NCI-H460 (cell line): Measurements from ENCODE around the gene ITGB2. TPM values are rescaled to one million over a fixed set of nuclear protein-coding genes. Genes with fewer than 3 reads are reported as not detected.

ENCODE experiments used
- DNase-seq: peaks from one replicate; pipeline ENCODE4 v3.0.0-alpha.2; 2016; ENCODE audit warnings: low read depth; ENCODE audit errors: extremely low read depth
- polyA plus RNA-seq: library from polyadenylated mRNA; depleted of rRNA; stranded (reverse); fragments of >200 nt; gene quantifications from 2 replicates; pipeline ENCODE4 v1.2.3, GENCODE V29; 2014; cell fraction: nucleus; rRNA removed
- total RNA-seq: library from RNA; depleted of rRNA; stranded (reverse); fragments of >200 nt; shearing (Covaris generic); gene quantifications from 2 replicates; pipeline ENCODE4 v1.2.3, GENCODE V29; 2014; rRNA removed

Gene ITGB2
- 0.84 and 0.92 TPM in 2 replicates for total RNA-seq
- 0.88 and 3.6 TPM in 2 replicates for polyA plus RNA-seq

GRCh38 chr21:44920694-44921604, at the start of gene ITGB2:
TSS of gene ITGB2 (minus strand) at chr21:44920899. CDS start at chr21:44910782, 10,117 bp downstream.
- DNase-seq: no peak

DNA sequence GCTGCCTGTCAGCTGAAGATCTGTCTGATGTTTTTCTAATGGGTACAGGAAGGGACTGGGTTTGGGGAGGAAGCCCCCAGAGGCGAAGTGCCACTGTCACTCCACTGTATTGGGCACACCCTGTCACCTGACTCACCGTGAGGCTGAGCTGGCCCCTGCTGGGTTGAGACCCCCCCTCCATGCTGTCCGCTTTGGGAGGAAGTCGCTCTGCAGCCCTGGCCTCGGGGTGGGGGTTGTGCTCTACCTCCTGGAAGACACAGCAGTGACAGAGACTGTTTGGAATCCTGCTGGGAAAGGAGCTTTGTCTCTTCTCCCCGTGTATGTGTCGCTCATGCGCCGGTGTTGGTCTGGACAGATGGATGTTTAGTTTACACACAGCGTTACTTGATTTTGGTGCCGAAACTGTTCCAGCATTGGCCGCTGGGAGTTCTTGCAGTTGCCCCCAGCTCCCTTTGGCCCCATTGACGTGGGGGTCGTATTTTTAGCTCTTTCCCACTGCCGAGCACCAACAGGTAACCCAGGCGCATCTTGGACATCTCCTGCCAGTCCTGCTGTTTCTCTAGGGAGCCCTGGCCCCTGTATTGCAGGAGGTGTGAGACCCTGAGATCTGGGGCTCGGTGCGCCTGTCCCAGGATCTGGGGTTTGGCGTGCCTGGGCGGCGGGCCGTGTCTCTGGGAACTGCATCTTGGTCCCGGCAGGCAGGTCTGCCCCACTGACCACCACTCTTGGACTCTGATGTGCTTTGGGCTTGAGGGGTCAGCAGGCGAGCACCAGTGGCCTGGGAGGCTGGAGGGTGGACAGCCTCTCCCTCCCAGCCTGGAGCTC, 49.4 kb upstream of the ITGB2 start:
- DNase-seq: no peak

- DNase-seq: no peak
Measured at GRCh38 chr21:44969066-44969670, 48.5 kb upstream of the ITGB2 start.

DNA sequence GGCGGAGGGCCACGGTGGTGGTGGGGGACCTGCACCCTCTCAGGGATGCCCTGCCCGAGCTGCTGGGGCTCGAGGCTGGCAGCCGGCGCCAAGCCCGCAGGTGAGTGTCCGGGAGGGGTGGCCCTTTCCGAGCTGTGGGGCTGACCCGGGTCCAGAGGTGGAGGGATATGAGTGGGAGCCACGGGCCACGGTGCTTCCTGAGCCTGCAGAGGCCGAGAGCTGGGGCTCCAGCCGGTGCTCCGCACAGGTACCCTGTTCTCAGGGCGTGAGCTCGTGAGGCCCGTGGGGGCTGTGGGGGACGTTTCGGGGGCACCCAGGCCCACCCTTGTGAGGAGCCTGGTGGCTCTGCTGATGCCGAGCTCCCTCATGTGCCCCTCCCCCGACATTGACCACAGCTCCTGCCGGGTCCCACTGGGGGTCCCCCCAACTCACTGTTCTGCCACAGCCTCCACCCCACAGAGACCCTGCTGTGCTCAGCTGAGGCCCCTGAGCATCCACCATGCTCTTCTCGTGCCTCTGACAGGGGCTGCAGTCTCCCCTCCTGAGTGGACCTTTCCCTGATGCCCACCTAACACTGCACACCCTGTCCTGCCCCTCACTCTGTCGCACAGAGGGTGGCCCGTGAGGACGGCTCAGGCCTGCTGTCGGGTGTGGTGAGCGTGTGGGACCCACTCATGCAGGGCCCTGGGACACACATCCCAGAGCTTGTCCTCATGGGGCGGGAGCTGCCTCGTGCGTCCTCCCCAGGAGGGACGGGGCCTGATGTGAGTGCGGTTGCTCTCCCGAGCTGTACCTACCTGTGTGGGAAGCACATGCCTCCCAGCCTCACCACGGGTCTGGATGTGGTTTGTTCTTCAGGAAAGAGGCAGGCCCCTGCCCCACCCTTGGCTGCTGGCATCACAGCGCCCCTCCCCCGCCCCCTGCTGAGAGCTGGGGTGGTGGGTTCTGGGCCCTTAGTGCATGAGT, 46.7 kb upstream of the ITGB2 start:
- no peak for DNase-seq

DNA sequence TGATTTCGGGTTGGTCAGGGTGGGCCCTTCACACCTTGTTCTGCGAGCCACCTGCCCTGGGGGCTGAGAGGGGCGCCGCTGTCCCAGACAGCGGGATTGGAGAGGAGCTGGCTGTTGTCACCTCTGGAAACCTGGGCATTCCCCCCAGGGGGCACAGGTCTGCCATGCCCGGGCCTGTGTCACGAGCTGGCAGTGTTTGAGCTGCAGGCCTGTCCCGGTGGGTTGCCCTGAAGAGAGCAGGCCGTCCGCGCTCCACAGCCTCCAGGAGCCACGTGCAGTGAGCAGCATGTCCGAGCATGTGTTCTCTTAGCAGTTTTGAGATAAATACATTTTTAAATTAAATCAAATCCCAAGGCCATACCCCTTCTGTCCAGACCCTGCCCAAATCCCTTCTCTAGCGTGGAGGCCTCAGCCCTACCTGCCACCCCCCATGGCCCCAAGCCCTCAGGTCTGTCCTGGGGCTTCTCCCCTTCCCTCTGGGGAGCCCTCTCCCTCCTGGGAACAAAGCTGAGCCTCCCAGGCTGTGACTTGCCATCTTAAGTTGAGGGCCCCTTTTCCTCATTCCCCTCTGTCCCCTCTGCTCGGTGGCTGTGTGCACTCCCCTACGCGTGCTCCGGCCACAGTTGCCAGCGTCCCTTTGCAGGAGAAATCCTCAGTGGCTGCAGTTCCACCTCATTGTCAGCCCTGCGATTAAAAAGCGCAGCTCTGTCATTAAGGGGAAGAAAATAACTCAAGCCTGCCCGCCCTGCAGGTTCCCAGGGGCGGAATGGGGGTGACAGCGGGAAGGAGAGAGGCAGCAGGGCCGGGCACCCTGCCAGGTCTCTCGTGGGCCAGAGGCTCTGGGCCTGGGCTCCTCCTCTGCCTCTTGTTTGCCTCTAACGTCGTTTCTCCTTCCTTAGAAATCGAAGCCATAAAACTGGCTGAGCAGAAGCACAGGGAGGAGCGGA, 45.7 kb upstream of the ITGB2 start:
- no peak for DNase-seq

DNA sequence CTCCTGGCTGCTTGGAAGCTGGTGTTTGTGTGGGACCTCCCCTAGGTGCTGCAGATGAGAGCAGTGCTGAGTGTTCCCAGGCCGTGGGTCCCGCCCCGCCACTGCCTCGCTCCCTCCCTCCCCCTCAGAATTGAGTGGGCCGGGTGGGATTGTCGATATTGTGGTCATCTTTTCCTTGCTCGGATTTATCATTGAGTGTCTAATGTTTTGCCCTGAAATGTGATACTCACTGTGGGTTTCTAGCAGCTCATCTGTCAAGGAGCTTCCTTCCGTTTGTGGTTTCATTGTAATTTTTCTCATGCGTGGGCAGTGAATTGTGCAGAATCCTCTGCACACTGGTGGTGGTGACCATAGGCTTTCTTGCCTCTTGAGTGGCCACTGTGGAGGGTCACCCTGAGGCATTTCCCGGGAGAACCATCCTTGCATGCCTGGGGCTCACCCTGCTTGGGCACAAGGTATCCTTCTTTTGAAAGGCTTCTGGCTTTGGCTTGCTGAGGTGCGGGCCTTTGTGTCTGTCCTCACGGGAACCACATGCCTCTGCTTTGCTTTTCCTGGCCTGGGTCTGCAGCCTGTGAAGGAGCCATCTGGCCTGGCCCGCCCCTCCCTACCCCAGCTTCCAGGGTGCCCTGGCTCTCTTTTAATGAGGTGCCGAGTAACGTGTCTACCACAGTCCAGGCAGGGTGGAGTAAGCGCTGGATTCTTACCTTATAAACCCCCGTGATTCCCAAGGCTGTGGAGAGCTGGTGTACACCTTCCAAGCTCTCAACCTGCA, 44.7 kb upstream of the ITGB2 start:
- no peak for DNase-seq

- no peak for DNase-seq
Measured at GRCh38 chr21:44964381-44964780, 43.7 kb upstream of the ITGB2 start.

DNA sequence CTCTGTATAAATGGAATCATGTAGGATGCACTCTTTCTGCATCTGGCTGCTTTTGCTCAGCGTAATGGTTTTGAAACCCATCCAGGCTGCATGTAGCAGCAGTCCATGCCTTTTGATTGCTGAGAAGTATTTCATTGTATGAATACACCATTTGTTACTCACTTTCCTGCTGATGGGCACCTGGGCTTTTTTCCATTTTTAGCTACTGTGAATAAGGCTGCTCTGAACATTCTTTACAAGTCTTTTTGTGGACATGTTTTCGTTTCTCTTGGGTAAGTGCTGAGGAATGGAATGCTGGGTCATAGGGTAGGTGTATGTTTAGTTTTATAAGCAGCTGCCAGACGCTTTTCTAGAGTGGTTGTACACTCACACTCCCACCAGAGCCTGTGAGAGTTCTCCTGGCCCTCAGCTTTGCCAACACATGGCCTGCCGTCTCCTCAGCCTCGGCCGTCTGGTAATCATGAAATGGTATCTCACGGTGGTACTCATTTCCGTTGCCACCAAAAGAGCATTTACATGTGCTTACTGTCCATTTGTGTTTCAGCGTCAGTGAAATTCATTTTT, 41.8 kb upstream of the ITGB2 start:
- DNase-seq: no peak

DNA sequence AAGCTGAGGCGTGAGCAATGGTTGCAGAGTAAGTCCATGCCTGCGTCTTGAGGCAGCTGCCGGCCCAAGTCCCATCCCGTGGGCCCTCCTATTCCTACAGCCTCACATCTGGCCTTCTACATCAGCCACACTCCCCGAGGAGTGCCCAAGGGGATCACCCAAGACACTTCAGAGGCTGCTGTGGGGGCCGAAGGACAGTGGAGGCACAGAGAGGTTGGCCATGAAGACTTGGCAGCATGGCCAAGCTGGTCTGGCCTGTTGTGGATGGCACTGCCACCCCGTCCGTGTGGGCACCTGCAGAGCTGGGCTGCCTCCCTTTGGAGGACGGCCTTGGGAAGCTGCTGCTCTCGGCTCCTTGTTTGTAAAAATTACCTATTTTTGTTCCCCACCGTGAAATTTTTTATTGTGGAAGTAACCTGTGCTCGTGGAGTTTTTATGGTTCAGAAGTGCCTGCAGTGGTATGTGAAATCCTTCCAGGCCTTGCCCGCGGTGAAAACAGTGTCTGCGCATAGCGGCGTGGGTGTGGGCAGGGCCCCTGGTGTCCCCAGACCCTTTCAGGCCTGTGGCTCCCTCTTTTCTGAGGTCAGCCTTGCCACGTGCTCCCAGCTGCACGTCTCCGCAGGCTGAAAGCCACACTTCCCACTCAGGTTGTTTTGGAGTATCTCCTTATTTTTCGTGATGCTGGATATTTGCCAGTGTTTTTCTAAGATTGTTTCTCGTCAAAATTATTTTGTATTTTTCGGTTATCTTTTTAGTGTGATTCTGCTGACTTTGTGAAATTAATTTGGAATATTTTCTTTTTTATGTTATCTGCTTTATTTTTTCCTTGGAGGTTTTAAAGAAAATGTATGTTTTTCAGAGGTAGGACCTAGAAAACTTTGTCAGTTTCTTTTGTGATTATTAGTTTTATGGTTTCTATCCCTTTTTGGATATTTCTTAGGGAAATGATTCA, 39.7 kb upstream of the ITGB2 start:
- DNase-seq: no peak

DNA sequence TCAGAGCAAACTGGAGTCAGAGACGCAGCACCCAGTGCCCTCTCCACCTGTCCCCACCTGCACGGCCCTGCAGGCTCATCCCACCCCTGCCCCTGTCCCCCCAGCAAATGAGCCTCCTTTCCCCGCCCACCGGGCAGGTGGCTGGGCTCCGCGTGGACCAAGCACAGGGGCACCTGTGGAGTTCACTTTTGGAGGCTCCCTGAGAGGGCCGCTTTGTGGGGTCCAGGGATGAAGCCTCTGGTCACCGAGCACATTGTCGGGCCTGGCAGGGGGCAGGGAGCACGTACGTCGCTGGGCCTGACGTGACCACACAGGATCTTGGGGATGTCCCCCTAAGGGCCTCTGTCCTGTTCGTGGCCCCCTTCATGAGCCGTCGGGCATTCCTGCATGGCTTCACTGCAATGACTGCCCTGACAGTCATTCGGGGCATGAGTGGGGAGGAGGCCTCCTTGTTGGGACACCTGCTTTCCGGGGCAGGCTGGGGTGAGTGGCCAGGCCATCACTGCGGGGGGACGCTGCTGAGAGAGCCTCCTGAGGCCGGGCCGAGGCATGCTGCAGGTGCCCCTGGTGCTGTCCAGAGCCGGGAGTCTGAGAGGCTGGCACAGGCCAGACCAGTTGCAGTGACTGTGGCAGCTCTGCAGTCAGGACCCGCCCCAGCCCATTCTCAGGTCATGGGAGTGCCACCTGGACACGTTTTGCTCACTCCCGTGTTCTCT, 38.8 kb upstream of the ITGB2 start:
- DNase-seq: no peak

DNA sequence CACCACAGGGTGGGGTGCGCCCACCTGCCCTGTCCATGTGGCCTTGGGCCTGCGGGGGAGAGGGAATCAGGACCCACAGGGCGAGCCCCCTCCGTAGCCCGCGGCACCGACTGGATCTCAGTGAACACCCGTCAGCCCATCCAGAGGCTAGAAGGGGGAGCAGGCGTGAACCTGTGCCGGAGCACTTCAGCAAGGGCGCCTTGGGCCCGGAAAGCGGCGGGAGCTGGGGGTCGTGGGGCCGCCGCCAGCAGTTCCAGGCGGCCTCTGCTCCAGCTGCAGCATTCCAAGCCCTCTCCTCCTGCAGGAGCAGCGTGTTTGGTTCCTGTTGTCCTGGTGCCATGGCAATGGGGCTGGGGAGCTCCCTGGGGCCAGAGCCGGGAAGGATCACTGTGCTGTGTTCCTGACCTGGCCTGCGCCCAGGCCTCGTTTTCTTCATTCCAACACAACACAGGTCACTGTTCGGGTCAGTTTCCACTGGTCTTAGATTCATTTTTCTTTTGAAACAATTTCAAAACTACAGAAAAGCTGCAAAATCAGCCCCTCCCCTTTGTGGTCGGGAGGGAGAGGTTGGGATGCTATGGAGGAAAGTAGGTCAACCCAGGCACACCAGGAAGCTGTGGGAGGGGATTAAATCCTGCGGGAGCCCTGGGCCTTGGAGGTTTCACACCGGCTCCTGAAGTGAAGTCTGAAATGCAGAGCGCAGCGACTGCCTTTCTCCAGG, 37.9 kb upstream of the ITGB2 start:
- no peak for DNase-seq

DNA sequence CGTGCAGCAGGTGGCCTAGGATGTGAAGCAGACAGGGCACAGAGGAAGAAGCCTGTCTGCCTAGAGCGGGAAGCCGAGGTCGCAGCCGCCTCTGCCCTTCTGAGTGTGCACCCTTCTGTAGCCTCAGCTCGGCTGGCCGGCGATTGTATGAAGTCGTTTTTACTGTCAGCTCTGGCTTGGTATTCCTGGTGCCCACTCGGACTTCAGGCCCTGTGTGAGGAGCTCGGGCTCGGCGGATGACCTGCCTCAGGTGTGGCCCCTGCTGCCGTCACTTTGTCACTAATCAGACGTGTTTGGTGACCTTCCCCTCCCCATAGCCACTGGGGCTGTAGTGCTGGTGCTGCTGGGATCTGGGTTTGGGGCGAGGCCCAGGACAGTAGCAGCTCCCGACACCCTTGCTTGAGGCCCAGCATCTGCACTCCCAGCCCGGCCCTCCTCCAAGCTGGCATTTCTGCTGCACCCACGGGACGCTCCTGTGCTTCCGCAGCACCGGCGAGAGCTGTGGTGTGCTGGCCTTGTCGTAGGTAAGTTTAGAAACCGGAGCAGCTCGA, 37.3 kb upstream of the ITGB2 start:
- no peak for DNase-seq

DNA sequence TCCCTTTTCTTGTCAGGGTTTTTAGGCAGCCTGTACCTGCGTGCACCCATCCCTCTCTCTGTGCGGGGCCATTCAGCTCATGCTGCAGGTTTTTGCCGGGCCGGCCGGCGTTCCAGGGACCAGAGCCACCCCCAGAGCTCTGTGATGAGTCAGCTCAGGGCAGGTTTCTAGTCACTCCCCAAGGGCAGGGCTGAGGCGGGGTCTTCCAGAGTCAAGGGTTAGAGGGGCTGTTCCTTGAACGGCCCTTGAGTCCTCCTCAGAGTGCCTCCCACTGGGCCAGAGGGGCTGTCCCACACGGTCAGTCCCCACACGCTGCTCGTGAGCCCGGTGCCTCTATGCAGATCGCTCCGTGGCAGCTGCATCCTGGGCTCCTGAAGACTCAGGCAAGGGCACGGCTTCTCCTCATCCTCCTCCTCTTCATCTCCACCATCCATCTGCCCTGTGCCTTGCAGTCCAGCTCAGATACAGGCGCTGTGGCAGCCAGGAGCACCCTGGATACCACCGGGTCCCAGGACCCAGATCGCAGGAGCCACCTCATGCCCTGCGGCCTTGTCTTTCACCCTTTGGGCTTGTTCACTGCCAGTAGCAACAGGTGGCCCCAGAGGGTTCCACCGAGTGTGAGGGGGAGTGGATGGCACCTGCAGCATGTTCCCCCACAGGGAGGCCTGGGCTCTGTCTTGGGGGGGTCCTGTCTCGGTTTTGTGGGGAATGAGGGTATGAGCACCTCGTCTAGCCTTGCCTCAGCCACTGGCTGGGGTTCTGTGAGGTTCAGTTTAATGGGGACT, 36.5 kb upstream of the ITGB2 start:
- DNase-seq: no peak

- DNase-seq: no peak
Measured at GRCh38 chr21:44956356-44957046, 35.8 kb upstream of the ITGB2 start.
